ENCODE results near the gene MARF1. TPM values are rescaled to one million over a fixed set of nuclear protein-coding genes. Genes with fewer than 3 reads are reported as not detected.

The MARF1 gene
- total and polyA plus RNA-seq, 9 of the 15 experiments (the other 6 are each of a cell fraction or from before 2014, with no cell fraction given) = 4.7 to 33.2 (median 11.7) TPM

DNA sequence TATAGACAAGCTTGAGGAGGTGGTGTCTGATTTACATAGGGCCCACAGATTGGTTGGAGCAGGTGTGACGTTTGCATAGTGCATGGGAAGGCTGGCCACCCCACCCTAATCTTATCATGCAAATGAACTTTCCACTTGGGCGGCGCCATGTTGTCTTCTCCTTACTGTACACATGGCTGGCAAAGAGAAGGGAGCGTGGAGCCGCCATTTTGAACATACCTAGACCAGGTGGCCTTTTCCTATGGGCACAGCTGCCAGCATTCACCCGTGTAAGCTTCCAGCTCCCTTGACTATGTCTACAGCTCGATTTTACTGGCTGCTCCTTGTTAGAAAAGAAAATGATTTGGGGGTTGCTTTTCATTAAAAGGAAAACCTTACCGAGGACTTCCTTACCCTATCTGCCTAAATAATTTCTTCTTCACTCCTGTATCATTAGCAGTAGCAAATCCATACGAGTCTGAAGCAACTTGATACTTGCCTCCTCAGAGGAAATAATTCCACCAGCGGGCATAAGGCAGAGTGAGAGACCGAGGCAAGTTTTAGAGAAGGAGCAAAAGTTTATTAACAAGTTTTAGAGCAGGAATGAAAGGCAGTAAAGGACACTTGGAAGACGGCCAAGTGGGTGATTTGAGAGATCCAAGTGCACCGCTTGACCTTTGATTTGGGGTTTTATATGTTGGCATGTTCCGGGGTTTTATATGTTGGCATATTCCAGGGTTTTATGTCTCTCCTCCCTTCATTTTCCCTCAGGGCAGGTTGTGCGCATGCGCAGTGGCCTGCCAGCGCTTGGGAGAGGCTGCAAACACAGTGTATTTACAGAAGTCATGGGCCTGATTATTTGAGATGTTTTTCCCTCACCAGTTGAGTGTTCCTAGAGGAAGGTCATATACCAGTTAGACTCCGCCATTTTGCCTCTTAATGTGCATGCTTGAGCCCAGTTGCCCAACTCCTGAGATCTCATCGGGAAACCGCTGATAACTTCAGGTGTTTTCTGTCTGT lies 65.7 kb downstream of the MARF1 start (continued):
- TF ChIP-seq, protein P1, sequence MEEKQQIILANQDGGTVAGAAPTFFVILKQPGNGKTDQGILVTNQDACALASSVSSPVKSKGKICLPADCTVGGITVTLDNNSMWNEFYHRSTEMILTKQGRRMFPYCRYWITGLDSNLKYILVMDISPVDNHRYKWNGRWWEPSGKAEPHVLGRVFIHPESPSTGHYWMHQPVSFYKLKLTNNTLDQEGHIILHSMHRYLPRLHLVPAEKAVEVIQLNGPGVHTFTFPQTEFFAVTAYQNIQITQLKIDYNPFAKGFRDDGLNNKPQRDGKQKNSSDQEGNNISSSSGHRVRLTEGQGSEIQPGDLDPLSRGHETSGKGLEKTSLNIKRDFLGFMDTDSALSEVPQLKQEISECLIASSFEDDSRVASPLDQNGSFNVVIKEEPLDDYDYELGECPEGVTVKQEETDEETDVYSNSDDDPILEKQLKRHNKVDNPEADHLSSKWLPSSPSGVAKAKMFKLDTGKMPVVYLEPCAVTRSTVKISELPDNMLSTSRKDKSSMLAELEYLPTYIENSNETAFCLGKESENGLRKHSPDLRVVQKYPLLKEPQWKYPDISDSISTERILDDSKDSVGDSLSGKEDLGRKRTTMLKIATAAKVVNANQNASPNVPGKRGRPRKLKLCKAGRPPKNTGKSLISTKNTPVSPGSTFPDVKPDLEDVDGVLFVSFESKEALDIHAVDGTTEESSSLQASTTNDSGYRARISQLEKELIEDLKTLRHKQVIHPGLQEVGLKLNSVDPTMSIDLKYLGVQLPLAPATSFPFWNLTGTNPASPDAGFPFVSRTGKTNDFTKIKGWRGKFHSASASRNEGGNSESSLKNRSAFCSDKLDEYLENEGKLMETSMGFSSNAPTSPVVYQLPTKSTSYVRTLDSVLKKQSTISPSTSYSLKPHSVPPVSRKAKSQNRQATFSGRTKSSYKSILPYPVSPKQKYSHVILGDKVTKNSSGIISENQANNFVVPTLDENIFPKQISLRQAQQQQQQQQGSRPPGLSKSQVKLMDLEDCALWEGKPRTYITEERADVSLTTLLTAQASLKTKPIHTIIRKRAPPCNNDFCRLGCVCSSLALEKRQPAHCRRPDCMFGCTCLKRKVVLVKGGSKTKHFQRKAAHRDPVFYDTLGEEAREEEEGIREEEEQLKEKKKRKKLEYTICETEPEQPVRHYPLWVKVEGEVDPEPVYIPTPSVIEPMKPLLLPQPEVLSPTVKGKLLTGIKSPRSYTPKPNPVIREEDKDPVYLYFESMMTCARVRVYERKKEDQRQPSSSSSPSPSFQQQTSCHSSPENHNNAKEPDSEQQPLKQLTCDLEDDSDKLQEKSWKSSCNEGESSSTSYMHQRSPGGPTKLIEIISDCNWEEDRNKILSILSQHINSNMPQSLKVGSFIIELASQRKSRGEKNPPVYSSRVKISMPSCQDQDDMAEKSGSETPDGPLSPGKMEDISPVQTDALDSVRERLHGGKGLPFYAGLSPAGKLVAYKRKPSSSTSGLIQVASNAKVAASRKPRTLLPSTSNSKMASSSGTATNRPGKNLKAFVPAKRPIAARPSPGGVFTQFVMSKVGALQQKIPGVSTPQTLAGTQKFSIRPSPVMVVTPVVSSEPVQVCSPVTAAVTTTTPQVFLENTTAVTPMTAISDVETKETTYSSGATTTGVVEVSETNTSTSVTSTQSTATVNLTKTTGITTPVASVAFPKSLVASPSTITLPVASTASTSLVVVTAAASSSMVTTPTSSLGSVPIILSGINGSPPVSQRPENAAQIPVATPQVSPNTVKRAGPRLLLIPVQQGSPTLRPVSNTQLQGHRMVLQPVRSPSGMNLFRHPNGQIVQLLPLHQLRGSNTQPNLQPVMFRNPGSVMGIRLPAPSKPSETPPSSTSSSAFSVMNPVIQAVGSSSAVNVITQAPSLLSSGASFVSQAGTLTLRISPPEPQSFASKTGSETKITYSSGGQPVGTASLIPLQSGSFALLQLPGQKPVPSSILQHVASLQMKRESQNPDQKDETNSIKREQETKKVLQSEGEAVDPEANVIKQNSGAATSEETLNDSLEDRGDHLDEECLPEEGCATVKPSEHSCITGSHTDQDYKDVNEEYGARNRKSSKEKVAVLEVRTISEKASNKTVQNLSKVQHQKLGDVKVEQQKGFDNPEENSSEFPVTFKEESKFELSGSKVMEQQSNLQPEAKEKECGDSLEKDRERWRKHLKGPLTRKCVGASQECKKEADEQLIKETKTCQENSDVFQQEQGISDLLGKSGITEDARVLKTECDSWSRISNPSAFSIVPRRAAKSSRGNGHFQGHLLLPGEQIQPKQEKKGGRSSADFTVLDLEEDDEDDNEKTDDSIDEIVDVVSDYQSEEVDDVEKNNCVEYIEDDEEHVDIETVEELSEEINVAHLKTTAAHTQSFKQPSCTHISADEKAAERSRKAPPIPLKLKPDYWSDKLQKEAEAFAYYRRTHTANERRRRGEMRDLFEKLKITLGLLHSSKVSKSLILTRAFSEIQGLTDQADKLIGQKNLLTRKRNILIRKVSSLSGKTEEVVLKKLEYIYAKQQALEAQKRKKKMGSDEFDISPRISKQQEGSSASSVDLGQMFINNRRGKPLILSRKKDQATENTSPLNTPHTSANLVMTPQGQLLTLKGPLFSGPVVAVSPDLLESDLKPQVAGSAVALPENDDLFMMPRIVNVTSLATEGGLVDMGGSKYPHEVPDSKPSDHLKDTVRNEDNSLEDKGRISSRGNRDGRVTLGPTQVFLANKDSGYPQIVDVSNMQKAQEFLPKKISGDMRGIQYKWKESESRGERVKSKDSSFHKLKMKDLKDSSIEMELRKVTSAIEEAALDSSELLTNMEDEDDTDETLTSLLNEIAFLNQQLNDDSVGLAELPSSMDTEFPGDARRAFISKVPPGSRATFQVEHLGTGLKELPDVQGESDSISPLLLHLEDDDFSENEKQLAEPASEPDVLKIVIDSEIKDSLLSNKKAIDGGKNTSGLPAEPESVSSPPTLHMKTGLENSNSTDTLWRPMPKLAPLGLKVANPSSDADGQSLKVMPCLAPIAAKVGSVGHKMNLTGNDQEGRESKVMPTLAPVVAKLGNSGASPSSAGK (IDR thresholded peaks at IDR 0.05) = peak; percentile 76
- no peak for TF ChIP-seq ARHGAP35 (IDR thresholded peaks at IDR 0.05; ENCODE audit: partially characterized antibody)
- peak; percentile 77 for TF ChIP-seq ZNF766 (CRISPR knock-in tag; conservative IDR thresholded peaks at IDR 0.05)
- no peak for TF ChIP-seq ZNF408 (CRISPR knock-in tag; IDR thresholded peaks at IDR 0.05; ENCODE audit: low read depth)
- TF ChIP-seq SREBF2 (CRISPR knock-in tag; IDR thresholded peaks at IDR 0.05) = no peak
- TF ChIP-seq BDP1 (IDR thresholded peaks at IDR 0.05; ENCODE audit: insufficient read depth, insufficient read length) = no peak
- TF ChIP-seq, protein P2, sequence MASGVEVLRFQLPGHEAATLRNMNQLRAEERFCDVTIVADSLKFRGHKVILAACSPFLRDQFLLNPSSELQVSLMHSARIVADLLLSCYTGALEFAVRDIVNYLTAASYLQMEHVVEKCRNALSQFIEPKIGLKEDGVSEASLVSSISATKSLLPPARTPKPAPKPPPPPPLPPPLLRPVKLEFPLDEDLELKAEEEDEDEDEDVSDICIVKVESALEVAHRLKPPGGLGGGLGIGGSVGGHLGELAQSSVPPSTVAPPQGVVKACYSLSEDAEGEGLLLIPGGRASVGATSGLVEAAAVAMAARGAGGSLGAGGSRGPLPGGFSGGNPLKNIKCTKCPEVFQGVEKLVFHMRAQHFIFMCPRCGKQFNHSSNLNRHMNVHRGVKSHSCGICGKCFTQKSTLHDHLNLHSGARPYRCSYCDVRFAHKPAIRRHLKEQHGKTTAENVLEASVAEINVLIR (CRISPR knock-in tag; IDR thresholded peaks at IDR 0.05) = peak; percentile 31; the same call in 1 of the 2 replicates
- no peak for TF ChIP-seq ZNF445 (CRISPR knock-in tag; IDR thresholded peaks at IDR 0.05; ENCODE audit: low read depth)
